Measurements from ENCODE around the gene TBC1D9B.
A peak's percentile ranks its signal among the peaks of the same experiment; 100 is the strongest.
"Not testable (repeated sequence)": the region's sequence is repeated elsewhere in the genome, so short reads cannot be mapped to it uniquely, and the experiment has no call there.

Gene TBC1D9B

GRCh38 chr5:179852993-179853547, 54.6 kb downstream of the TBC1D9B start:
- no peak overlapping the region for H3K27ac ChIP-seq

GRCh38 chr5:179841621-179842020, 66.1 kb downstream of the TBC1D9B start:
- H3K27ac ChIP-seq = no peak overlapping the region
- DNase-seq (ENCODE audit: low read depth, low spot score) = no peak

More at GRCh38 chr5:179852993-179853547, 54.6 kb downstream of the TBC1D9B start:
- no peak for DNase-seq (ENCODE audit: low read depth, low spot score)

GRCh38 chr5:179840766-179841165, 66.9 kb downstream of the TBC1D9B start:
- no peak for DNase-seq (ENCODE audit: low read depth, low spot score)
- H3K27ac ChIP-seq = no peak overlapping the region

GRCh38 chr5:179840321-179840720, 67.4 kb downstream of the TBC1D9B start:
- peak overlapping the region; percentile 42 for H3K27ac ChIP-seq
- no peak for DNase-seq (ENCODE audit: low read depth, low spot score)

GRCh38 chr5:179839328-179840256, 68.1 kb downstream of the TBC1D9B start:
- DNase-seq (ENCODE audit: low read depth, low spot score) = no peak
- H3K27ac ChIP-seq = peak overlapping the region; percentile 42

GRCh38 chr5:179837076-179838011, 70.4 kb downstream of the TBC1D9B start:
- H3K27ac ChIP-seq = no peak overlapping the region
- DNase-seq (ENCODE audit: low read depth, low spot score) = no peak

- no peak overlapping the region for H3K27ac ChIP-seq
- no peak for DNase-seq (ENCODE audit: low read depth, low spot score)
Observed at GRCh38 chr5:179836225-179837019, 71.3 kb downstream of the TBC1D9B start.

- not testable (repeated sequence) for H3K27ac ChIP-seq; DNase-seq (ENCODE audit: low read depth, low spot score)
Observed at GRCh38 chr5:179834871-179835270, 72.8 kb downstream of the TBC1D9B start.

GRCh38 chr5:179834120-179834519, 73.6 kb downstream of the TBC1D9B start:
- no peak overlapping the region for H3K27ac ChIP-seq
- DNase-seq (ENCODE audit: low read depth, low spot score) = no peak

- H3K27ac ChIP-seq = no peak overlapping the region
- DNase-seq (ENCODE audit: low read depth, low spot score) = no peak
Observed at GRCh38 chr5:179833709-179834070, 74.0 kb downstream of the TBC1D9B start.

- no peak overlapping the region for H3K27ac ChIP-seq
Observed at GRCh38 chr5:179833056-179833708, 74.5 kb downstream of the TBC1D9B start.

GRCh38 chr5:179832039-179832745, 75.5 kb downstream of the TBC1D9B start:
- no peak overlapping the region for H3K27ac ChIP-seq

More at GRCh38 chr5:179833056-179833708, 74.5 kb downstream of the TBC1D9B start:
- no peak for DNase-seq (ENCODE audit: low read depth, low spot score)

GRCh38 chr5:179830818-179831468, 76.8 kb downstream of the TBC1D9B start:
- no peak overlapping the region for H3K27ac ChIP-seq
- no peak for DNase-seq (ENCODE audit: low read depth, low spot score)

More at GRCh38 chr5:179832039-179832745, 75.5 kb downstream of the TBC1D9B start:
- no peak for DNase-seq (ENCODE audit: low read depth, low spot score)

GRCh38 chr5:179829732-179830435, 77.8 kb downstream of the TBC1D9B start:
- DNase-seq (ENCODE audit: low read depth, low spot score) = no peak
- H3K27ac ChIP-seq = no peak overlapping the region

GRCh38 chr5:179828756-179829421, 78.8 kb downstream of the TBC1D9B start:
- DNase-seq (ENCODE audit: low read depth, low spot score) = no peak
- H3K27ac ChIP-seq = no peak overlapping the region

GRCh38 chr5:179827680-179828079, 80.0 kb downstream of the TBC1D9B start:
- peak overlapping the region; percentile 17 for H3K27ac ChIP-seq
- DNase-seq (ENCODE audit: low read depth, low spot score) = no peak

- H3K27ac ChIP-seq = no peak overlapping the region
- DNase-seq (ENCODE audit: low read depth, low spot score) = no peak
Observed at GRCh38 chr5:179825655-179826182, 82.0 kb downstream of the TBC1D9B start.

Data from epithelial cell of prostate (primary cell).